Effector memory CD8-positive, alpha-beta T cell (primary cell): ENCODE data around the gene LRRC43.

Source experiments
- ATAC-seq: fragments of 150-1000 bp; cut with Tn5 transposase; replicated peaks from 2 replicates; pipeline ENCODE4 v1.10.0; 2021; ENCODE audit warnings: mild to moderate bottlenecking, moderate library complexity
- DNase-seq, 3 experiments: peaks; one replicate each; pipeline ENCODE4 v3.0.0; 2021
- H3K27ac Mint-ChIP-seq, 2 donors: one replicate each; pipeline ENCODE4 v1.8.0; 2022; ENCODE audit warnings: mild to moderate bottlenecking in 2 of 2, mixed read lengths in 2 of 2, moderate library complexity in 2 of 2
- H3K27me3 Mint-ChIP-seq, 2 donors: one replicate each; pipeline ENCODE4 v1.8.0; 2022; ENCODE audit warnings: mixed read lengths in 2 of 2
- H3K36me3 Mint-ChIP-seq: one replicate; pipeline ENCODE4 v1.8.0; 2022; ENCODE audit warnings: mild to moderate bottlenecking, moderate library complexity, mixed read lengths; ENCODE audit not compliant: insufficient read depth
- H3K4me1 Mint-ChIP-seq, 2 donors: one replicate each; pipeline ENCODE4 v1.8.0; 2022; ENCODE audit warnings: low read depth in 2 of 2, mixed read lengths in 2 of 2
- H3K4me3 Mint-ChIP-seq, 2 donors: one replicate each; pipeline ENCODE4 v1.8.0; 2022; ENCODE audit warnings: mild to moderate bottlenecking in 2 of 2, mixed read lengths in 2 of 2, moderate library complexity in 2 of 2
- H3K9me3 Mint-ChIP-seq, 2 donors: one replicate each; pipeline ENCODE4 v1.8.0; 2022; ENCODE audit warnings: mixed read lengths in 2 of 2
- total RNA-seq, 9 experiments: gene quantifications; one replicate each; lab custom pipeline; 2026; lab: John Stamatoyannopoulos, UW

Gene LRRC43
- total RNA-seq: 0 to 5.5 (median 0.25) reads per million in 9 experiments

DNA sequence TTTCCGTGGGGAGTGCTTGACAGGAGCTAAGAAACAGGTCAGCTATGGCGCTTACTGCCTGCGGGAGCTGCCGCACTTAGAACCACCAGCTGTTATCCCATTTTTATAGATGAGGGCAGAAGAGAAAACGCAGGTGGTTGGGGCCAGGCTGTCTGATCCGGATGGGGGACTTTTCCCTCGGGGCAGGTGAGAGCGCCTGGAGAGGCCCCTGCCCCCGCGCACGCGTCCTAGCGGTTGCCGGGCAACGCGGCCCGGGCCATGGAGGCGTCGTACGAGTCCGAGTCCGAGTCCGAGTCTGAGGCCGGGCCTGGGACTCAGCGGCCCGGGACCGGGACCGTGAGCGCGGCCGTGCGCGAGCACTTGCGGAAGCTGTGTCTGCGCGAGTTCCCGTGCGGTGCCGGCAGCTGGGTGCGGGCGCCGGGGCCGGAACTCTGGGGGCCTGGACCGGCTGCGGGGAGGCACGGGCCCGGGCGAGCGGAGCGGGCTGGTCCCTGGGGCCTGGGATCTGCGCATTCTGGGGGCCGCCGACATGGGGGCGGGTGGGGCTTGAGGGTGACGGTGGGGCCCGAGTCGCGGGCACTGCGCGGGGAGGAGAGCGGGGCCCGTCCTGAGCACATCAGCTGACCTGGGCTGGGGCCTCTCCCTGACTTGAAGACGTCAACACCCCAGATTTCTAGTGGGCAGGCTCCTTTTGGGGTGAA is at the start of gene LRRC43:
Gene LRRC43 (plus strand): TSS at position 237 of the 701 bp plus-strand sequence. CDS start 22 bp downstream, at position 259.
- ATAC-seq (peak; percentile 90), DNase-seq (peak in 2 of 3 experiments; percentile 26 to 33)
- Mint-ChIP-seq H3K9me3 (no peaks in the 10 kb centered on the region), H3K27me3 (peaks cover 0 to 24% of the 10 kb centered on the region in 2 donors), H3K4me1 (peaks cover 0 to 9% of the 10 kb centered on the region in 2 donors), H3K36me3 (no peaks in the 10 kb centered on the region), H3K4me3 (peak within 1 kb of the TSS; percentile 75 to 87), H3K27ac (peak within 1 kb of the TSS; percentile 28 to 67)

DNA sequence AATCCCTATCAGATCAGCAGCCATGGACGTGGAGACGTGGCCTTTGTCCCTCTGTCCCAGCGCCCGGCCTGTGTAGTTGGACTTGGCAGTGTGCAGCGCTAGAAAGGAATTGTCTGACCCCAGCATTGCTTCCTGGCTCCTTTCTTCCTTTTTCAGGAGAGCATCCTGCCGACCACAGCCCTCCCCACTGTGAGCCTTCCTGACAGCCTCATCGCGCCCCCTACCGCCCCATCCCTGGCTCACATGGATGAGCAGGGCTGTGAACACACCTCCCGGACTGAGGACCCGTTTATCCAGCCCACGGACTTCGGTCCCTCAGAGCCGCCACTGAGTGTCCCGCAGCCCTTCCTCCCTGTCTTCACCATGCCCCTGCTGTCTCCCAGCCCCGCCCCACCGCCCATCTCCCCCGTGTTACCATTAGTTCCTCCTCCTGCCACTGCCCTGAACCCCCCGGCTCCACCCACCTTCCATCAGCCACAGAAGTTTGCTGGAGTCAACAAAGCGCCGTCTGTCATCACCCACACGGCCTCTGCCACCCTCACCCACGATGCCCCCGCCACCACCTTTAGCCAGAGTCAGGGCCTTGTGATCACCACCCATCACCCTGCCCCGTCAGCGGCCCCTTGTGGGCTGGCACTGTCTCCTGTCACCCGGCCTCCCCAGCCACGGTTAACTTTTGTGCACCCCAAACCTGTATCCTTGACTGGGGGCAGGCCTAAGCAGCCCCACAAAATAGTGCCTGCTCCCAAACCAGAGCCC is 49.6 kb upstream of the LRRC43 start:
- no peak overlapping the region for H3K4me3 Mint-ChIP-seq
- H3K36me3 Mint-ChIP-seq: peaks cover 85% of the 10 kb centered on the region
- peak overlapping the region; percentile 58 to 89 for H3K27ac Mint-ChIP-seq
- no peaks in the 10 kb centered on the region for H3K4me1 Mint-ChIP-seq
- ATAC-seq (no peak), DNase-seq (no peak)
- H3K27me3 Mint-ChIP-seq: no peaks in the 10 kb centered on the region
- no peaks in the 10 kb centered on the region for H3K9me3 Mint-ChIP-seq

DNA sequence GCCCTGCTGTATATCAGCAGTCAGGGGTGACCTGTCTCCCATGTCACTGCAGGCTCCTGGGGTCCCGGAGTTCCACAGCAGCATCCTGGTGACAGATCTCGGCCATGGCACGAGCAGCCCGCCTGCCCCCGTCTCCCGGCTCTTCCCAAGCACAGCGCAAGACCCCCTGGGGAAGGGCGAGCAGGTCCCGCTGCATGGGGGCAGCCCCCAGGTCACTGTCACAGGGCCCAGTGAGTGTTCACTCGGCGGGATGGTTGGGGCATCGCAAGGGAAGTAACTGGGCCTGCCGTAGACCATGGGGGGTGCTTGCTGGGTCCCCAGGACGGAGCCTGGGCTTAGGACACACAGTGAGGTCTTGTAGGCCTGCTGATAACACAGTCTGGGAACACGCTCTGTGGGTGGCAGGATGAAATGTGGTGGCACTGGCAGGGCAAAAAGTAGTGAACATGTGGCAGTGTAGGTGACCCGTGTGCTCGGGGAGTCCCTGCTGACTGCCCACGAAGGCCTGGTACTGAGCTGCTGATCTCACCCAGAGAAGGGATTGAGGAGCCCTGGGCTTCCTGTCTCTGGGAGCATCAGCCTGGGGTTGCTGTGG is 47.4 kb upstream of the LRRC43 start:
- ATAC-seq: no peak
- peaks cover 79% of the 10 kb centered on the region for H3K36me3 Mint-ChIP-seq

DNA sequence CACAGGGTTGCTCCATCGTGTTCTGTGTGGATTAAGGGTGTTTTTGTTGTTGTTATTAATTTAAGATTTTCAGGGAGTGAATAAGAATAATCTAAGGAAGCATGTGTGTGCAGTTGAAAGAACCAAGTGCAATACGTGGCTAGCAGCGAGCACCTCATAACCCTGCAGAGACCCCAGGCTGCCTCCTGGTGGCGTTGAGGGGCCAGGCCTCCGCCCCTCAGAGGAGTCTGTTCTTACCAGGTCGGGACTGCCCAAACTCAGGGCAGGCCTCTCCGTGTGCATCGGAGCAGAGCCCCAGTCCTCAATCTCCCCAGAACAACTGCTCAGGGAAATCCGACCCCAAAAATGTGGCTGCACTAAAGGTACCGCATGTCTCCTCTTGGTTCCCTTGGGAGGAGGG is 45.7 kb upstream of the LRRC43 start:
- H3K36me3 Mint-ChIP-seq: peaks cover 69% of the 10 kb centered on the region
- H3K27ac Mint-ChIP-seq: peak overlapping the region in 1 of 2 donors; percentile 38
- no peaks in the 10 kb centered on the region for H3K4me1 Mint-ChIP-seq
- DNase-seq (no peak), ATAC-seq (peak; percentile 31)
- no peaks in the 10 kb centered on the region for H3K9me3 Mint-ChIP-seq
- H3K4me3 Mint-ChIP-seq: no peak overlapping the region
- no peaks in the 10 kb centered on the region for H3K27me3 Mint-ChIP-seq

More for the DNA sequence above, 47.4 kb upstream of the LRRC43 start:
- H3K27me3 Mint-ChIP-seq: no peaks in the 10 kb centered on the region
- H3K4me1 Mint-ChIP-seq: no peaks in the 10 kb centered on the region
- DNase-seq: no peak
- no peak overlapping the region for H3K4me3 Mint-ChIP-seq
- H3K9me3 Mint-ChIP-seq: no peaks in the 10 kb centered on the region
- H3K27ac Mint-ChIP-seq: peak overlapping the region in 1 of 2 donors; percentile 89

DNA sequence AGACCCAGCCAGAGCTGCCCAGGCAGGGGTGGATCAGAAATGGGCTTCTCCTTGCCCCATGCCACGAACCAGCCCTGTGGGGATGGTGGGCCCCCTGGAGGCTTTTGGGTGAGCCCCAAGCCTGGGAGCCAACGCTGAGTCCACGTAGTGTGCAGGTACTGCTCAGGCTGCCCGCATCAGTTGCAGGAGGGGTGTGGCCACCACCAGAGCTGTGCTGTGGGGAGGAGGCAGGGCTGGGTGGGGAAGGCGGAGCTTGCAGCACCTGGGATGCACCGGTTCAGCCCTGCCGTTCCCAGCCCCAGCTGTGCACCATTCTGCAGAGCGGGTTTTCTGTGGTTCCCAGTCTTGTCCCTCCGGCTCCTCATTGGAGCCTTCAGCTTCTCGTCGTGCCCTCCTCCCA is 45.2 kb upstream of the LRRC43 start:
- H3K27me3 Mint-ChIP-seq: no peaks in the 10 kb centered on the region

DNA sequence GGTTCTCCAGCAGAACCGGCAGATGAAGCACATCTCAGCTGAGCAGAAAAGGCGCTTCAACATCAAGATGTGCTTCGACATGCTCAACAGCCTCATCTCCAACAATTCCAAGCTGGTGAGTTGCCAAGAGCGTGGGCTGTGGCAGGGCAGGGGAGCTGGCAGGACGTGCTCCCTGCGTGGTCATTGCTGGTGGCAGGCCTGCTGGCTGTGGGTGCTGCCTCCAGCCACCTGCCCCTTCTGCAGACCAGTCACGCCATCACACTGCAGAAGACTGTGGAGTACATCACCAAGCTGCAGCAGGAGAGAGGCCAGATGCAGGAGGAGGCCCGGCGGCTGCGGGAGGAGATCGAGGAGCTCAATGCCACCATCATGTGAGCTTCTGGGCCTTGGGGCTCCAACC is 44.7 kb upstream of the LRRC43 start:
- DNase-seq (no peak), ATAC-seq (no peak)
- no peak overlapping the region for H3K27ac Mint-ChIP-seq

More for the DNA sequence above, 45.2 kb upstream of the LRRC43 start:
- no peaks in the 10 kb centered on the region for H3K9me3 Mint-ChIP-seq
- peak overlapping the region in 1 of 2 donors; percentile 38 for H3K27ac Mint-ChIP-seq
- no peaks in the 10 kb centered on the region for H3K4me1 Mint-ChIP-seq
- H3K4me3 Mint-ChIP-seq: no peak overlapping the region
- DNase-seq: no peak
- H3K36me3 Mint-ChIP-seq: peaks cover 66% of the 10 kb centered on the region
- peak; percentile 33 for ATAC-seq

DNA sequence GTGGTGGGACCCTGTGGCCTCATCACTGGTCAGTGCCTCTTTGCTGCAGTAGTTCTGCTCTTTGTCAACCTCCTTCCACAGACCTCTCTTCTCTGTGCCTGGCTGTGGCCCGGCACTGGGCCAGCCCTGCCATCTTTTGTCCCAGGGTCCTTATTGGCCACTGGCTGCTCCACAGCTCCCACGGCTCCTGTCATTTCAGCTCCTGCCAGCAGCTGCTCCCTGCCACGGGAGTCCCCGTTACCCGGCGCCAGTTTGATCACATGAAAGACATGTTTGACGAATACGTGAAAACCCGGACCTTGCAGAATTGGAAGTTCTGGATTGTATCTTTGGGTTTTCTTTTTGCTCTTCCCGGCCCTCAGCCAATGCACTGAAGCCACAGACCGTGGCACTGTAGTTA is 44.3 kb upstream of the LRRC43 start:
- H3K27ac Mint-ChIP-seq: peak overlapping the region; percentile 46 to 66
- no peaks in the 10 kb centered on the region for H3K27me3 Mint-ChIP-seq
- DNase-seq (no peak), ATAC-seq (no peak)
- H3K4me1 Mint-ChIP-seq: no peaks in the 10 kb centered on the region
- H3K36me3 Mint-ChIP-seq: peaks cover 61% of the 10 kb centered on the region
- no peaks in the 10 kb centered on the region for H3K9me3 Mint-ChIP-seq
- H3K4me3 Mint-ChIP-seq: no peak overlapping the region

More for the DNA sequence above, 44.7 kb upstream of the LRRC43 start:
- H3K36me3 Mint-ChIP-seq: peaks cover 63% of the 10 kb centered on the region
- H3K9me3 Mint-ChIP-seq: no peaks in the 10 kb centered on the region
- H3K4me3 Mint-ChIP-seq: no peak overlapping the region
- no peaks in the 10 kb centered on the region for H3K4me1 Mint-ChIP-seq
- no peaks in the 10 kb centered on the region for H3K27me3 Mint-ChIP-seq

- ATAC-seq: no peak
- no peak for DNase-seq
- Mint-ChIP-seq H3K4me3 (no peak overlapping the region), H3K27me3 (no peaks in the 10 kb centered on the region), H3K4me1 (no peaks in the 10 kb centered on the region), H3K36me3 (peaks cover 55% of the 10 kb centered on the region), H3K9me3 (no peaks in the 10 kb centered on the region), H3K27ac (peak overlapping the region in 1 of 2 donors; percentile 66)
Measured at GRCh38 chr12:122139266-122139665, 43.7 kb upstream of the LRRC43 start.

GRCh38 chr12:122139941-122140340 is 43.0 kb upstream of the LRRC43 start:
- H3K27me3 Mint-ChIP-seq: no peaks in the 10 kb centered on the region

GRCh38 chr12:122140467-122141257 is 42.3 kb upstream of the LRRC43 start:
- Mint-ChIP-seq H3K4me3 (no peak overlapping the region), H3K9me3 (no peaks in the 10 kb centered on the region), H3K36me3 (peaks cover 48% of the 10 kb centered on the region), H3K4me1 (no peaks in the 10 kb centered on the region), H3K27me3 (no peaks in the 10 kb centered on the region), H3K27ac (peak overlapping the region in 1 of 2 donors; percentile 68)
- ATAC-seq (no peak), DNase-seq (no peak)

More at GRCh38 chr12:122139941-122140340, 43.0 kb upstream of the LRRC43 start:
- ATAC-seq (no peak), DNase-seq (no peak)
- Mint-ChIP-seq H3K36me3 (peaks cover 55% of the 10 kb centered on the region), H3K27ac (peak overlapping the region in 1 of 2 donors; percentile 66), H3K4me1 (no peaks in the 10 kb centered on the region), H3K4me3 (no peak overlapping the region), H3K9me3 (no peaks in the 10 kb centered on the region)

GRCh38 chr12:122141911-122142725 is 40.8 kb upstream of the LRRC43 start:
- Mint-ChIP-seq H3K36me3 (peaks cover 34% of the 10 kb centered on the region), H3K9me3 (no peaks in the 10 kb centered on the region)
- no peak for ATAC-seq

DNA sequence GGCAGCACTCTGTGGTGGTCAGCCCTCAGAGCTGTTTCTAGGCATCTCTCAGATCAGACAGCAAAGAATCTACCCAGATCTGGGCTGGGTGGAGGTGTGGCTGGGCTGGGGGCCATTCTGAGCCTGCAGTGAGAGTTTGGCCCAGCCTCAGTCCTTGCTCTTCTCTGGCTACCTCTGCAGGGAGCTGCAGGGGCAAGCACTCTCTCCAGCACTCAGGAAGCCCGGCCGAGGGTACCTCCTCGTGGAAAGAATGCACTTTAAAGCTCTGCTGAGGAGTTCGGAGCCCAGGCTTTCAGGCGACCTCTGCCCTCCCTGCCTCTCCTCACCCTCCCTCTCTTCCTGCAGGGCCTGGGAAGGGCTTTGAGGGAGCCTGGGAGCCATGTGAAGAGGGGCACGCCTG is 40.1 kb upstream of the LRRC43 start:
- Mint-ChIP-seq H3K4me1 (peaks cover 0 to 2% of the 10 kb centered on the region in 2 donors), H3K27me3 (no peaks in the 10 kb centered on the region)
- no peak for ATAC-seq

More at GRCh38 chr12:122141911-122142725, 40.8 kb upstream of the LRRC43 start:
- Mint-ChIP-seq H3K27me3 (no peaks in the 10 kb centered on the region), H3K4me1 (peaks cover 0 to 2% of the 10 kb centered on the region in 2 donors), H3K4me3 (no peak overlapping the region), H3K27ac (no peak overlapping the region)
- no peak for DNase-seq

More for the DNA sequence above, 40.1 kb upstream of the LRRC43 start:
- Mint-ChIP-seq H3K27ac (no peak overlapping the region), H3K4me3 (no peak overlapping the region), H3K36me3 (peaks cover 26% of the 10 kb centered on the region), H3K9me3 (no peaks in the 10 kb centered on the region)
- DNase-seq: no peak
